DOHH2 (cell line): ENCODE results near the gene CCT6B.
A peak's percentile ranks its signal among the peaks of the same experiment; 100 is the strongest.
"Not testable (repeated sequence)": the region's sequence is repeated elsewhere in the genome, so short reads cannot be mapped to it uniquely, and the experiment has no call there.

Experiments used
- H3F3A ChIP-seq: fragments of 200-600 bp; sonication (generic), shearing (Covaris generic); 2 replicates; pipeline ENCODE4 v1.6.0; 2016; ENCODE audit warnings: antibody characterized with exemption, mild to moderate bottlenecking; ENCODE audit not compliant: control insufficient read depth, insufficient read depth
- H3K27ac ChIP-seq: fragments of 200-600 bp; sonication (generic); 2 replicates; pipeline ENCODE4 v1.5.1; 2014; ENCODE audit warnings: low read depth, mild to moderate bottlenecking, low read length, moderate library complexity
- H3K27me3 ChIP-seq: fragments of 200-600 bp; sonication (generic); 2 replicates; pipeline ENCODE4 v1.6.1; 2014; ENCODE audit warnings: mild to moderate bottlenecking, low read length, mixed read lengths; ENCODE audit not compliant: control insufficient read depth
- H3K36me3 ChIP-seq: fragments of 200-600 bp; sonication (generic); 2 replicates; pipeline ENCODE4 v1.6.1; 2014; ENCODE audit warnings: mild to moderate bottlenecking, low read length, moderate library complexity, mixed read lengths; ENCODE audit not compliant: control insufficient read depth
- H3K4me1 ChIP-seq: fragments of 200-600 bp; sonication (generic); 2 replicates; pipeline ENCODE4 v1.6.1; 2014; ENCODE audit warnings: mild to moderate bottlenecking, low read length, mixed read lengths; ENCODE audit not compliant: control insufficient read depth
- H3K4me2 ChIP-seq: fragments of 200-600 bp; sonication (generic); 2 replicates; pipeline ENCODE4 v1.6.0; 2014; ENCODE audit warnings: mild to moderate bottlenecking, low read length, moderate library complexity
- H3K4me3 ChIP-seq: fragments of 200-600 bp; sonication (generic); 2 replicates; pipeline ENCODE4 v1.5.1; 2014; ENCODE audit warnings: mild to moderate bottlenecking, low read length, mixed read lengths
- H3K79me2 ChIP-seq: fragments of 200-600 bp; sonication (generic); 2 replicates; pipeline ENCODE4 v1.6.1; 2014; ENCODE audit warnings: mild to moderate bottlenecking, low read length, mixed read lengths; ENCODE audit not compliant: control insufficient read depth
- H3K9me2 ChIP-seq: fragments of 200-600 bp; sonication (generic); replicated peaks from 2 replicates; pipeline ENCODE4 v1.6.1; 2014; ENCODE audit warnings: mild to moderate bottlenecking, low read length, mixed read lengths; ENCODE audit not compliant: control insufficient read depth
- H3K9me3 ChIP-seq: fragments of 200-600 bp; sonication (generic); 2 replicates; pipeline ENCODE4 v1.6.1; 2014; ENCODE audit warnings: antibody characterized with exemption, low read length, mixed read lengths; ENCODE audit not compliant: control insufficient read depth, insufficient read depth
- H4K20me1 ChIP-seq: fragments of 200-600 bp; sonication (generic); 2 replicates; pipeline ENCODE4 v1.6.0; 2014; ENCODE audit warnings: low read depth, mild to moderate bottlenecking, antibody characterized with exemption, low read length, moderate library complexity; ENCODE audit not compliant: control insufficient read depth, insufficient read depth
- EZH2phosphoT487 ChIP-seq: fragments of 200-600 bp; sonication (generic); IDR thresholded peaks from 2 replicates; pipeline ENCODE4 v1.6.1; 2017; ENCODE audit warnings: borderline replicate concordance, mild to moderate bottlenecking, antibody characterized with exemption, low read length, moderate library complexity, mixed read lengths
- TF ChIP-seq, protein P1 (sequence below): fragments of 200-600 bp; sonication (generic); IDR thresholded peaks from one replicate; pipeline ENCODE4 v1.5.1; 2014; ENCODE audit warnings: antibody characterized with exemption, mild to moderate bottlenecking, low read depth, low read length; ENCODE audit not compliant: poor library complexity, severe bottlenecking

The CCT6B gene

DNA sequence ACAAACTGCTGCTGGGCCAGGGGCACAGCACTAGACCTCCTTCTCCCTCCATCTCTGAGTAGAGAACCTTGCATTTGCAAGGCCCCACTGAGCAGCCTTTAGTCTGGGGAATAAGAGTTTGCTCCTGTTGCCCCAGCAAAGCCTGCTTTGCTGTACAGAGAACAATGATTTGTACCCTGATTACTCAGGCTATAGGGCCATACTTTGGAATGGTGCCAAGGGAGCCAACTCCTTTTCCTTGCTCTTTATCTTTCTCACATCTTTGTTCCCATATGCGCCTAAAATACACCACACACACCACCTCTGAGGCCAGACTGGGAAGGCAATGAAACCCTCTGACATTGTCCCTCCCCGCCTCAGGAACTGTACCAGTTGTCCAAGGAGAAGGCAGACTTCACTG lies 40.3 kb upstream of the CCT6B start:
- Histone ChIP-seq H3K79me2 (no peaks in the 10 kb centered on the region), H3K4me3 (no peak overlapping the region), H3K9me2 (no peaks in the 10 kb centered on the region), H3K9me3 (no peaks in the 10 kb centered on the region), H3K4me1 (no peaks in the 10 kb centered on the region), H3K27me3 (no peaks in the 10 kb centered on the region), H3K4me2 (no peak overlapping the region), H3K27ac (no peak overlapping the region), H3F3A (no peaks in the 10 kb centered on the region), H4K20me1 (no peaks in the 10 kb centered on the region), H3K36me3 (peaks cover 77% of the 10 kb centered on the region)
- TF ChIP-seq EZH2phosphoT487: no peak

DNA sequence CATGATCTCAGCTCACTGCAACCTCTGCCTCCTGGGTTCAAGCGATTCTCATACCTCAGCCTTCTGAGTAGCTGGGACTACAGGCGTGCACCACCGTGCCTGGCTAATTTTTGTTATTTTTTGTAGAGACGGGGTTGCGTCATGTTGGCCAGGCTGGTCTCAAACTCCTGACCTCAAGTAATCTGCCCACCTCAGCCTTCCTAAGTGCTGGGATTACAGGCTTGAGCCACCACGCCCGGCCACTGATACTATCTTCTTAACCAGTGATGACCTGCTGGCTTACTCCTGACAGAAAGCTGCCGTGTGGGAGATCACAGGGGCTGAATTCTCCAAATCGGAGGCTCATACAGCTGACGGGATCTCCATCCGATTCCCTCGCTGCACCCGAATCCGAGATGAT lies 39.7 kb upstream of the CCT6B start:
- not testable (repeated sequence) for H3K4me2 ChIP-seq, H3K27me3 ChIP-seq, H3F3A ChIP-seq, H3K4me3 ChIP-seq, H3K9me3 ChIP-seq, H4K20me1 ChIP-seq, H3K27ac ChIP-seq, H3K79me2 ChIP-seq, H3K9me2 ChIP-seq, H3K4me1 ChIP-seq
- peaks cover 78% of the 10 kb centered on the region for H3K36me3 ChIP-seq

DNA sequence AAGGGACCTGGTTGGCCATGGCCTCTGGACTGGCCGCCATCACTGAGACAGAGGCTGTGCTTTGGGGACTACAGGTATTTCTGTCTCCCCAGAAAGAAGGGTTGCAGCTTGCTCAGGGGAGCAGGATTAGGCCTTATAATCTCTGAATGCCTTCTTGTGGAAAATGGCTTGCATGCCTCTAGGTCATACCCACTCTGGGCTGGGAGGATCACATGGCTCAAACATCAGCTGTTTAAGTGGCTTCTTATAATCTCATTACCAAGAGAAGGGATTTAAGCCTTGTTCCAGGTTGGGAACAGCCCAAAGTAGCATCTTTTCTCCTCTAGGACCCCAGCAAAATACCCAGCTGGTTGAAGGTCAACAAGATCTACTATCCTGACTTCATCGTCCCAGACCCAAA lies 38.2 kb upstream of the CCT6B start:
- no peaks in the 10 kb centered on the region for H3K27me3 ChIP-seq
- no peak overlapping the region for H3K27ac ChIP-seq
- H3K36me3 ChIP-seq: peaks cover 83% of the 10 kb centered on the region
- no peaks in the 10 kb centered on the region for H3F3A ChIP-seq
- no peaks in the 10 kb centered on the region for H4K20me1 ChIP-seq
- no peaks in the 10 kb centered on the region for H3K9me3 ChIP-seq
- no peaks in the 10 kb centered on the region for H3K9me2 ChIP-seq
- no peak overlapping the region for H3K4me3 ChIP-seq
- no peak for TF ChIP-seq EZH2phosphoT487
- TF ChIP-seq, protein P1, sequence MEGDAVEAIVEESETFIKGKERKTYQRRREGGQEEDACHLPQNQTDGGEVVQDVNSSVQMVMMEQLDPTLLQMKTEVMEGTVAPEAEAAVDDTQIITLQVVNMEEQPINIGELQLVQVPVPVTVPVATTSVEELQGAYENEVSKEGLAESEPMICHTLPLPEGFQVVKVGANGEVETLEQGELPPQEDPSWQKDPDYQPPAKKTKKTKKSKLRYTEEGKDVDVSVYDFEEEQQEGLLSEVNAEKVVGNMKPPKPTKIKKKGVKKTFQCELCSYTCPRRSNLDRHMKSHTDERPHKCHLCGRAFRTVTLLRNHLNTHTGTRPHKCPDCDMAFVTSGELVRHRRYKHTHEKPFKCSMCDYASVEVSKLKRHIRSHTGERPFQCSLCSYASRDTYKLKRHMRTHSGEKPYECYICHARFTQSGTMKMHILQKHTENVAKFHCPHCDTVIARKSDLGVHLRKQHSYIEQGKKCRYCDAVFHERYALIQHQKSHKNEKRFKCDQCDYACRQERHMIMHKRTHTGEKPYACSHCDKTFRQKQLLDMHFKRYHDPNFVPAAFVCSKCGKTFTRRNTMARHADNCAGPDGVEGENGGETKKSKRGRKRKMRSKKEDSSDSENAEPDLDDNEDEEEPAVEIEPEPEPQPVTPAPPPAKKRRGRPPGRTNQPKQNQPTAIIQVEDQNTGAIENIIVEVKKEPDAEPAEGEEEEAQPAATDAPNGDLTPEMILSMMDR: no peak
- no peaks in the 10 kb centered on the region for H3K4me1 ChIP-seq
- H3K4me2 ChIP-seq: no peak overlapping the region
- H3K79me2 ChIP-seq: no peaks in the 10 kb centered on the region

DNA sequence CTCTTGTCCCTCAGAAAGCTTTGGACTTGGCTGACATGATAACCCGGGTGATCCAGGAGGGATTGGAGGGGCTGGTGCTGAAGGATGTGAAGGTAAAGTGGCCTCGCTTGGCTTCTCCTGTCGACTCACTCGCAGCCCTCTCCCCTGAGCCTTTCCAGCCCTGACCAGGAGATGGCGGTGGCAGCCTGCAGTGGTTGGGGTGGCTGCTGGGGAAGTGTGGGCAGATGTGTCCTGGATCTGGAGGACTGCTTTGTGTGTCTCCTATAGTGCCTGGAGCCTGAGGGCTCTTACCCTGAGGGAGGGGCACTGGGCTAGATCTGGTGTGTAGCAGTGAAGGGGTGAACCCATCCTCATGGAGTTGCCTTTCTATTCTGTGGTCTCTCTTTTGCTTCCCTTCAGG lies 36.9 kb upstream of the CCT6B start:
- Histone ChIP-seq H3F3A (no peaks in the 10 kb centered on the region), H3K4me3 (no peak overlapping the region), H3K27ac (no peak overlapping the region), H3K4me1 (no peaks in the 10 kb centered on the region), H4K20me1 (no peaks in the 10 kb centered on the region), H3K79me2 (no peaks in the 10 kb centered on the region), H3K9me3 (no peaks in the 10 kb centered on the region), H3K9me2 (no peaks in the 10 kb centered on the region), H3K4me2 (no peak overlapping the region), H3K27me3 (no peaks in the 10 kb centered on the region), H3K36me3 (peaks cover 87% of the 10 kb centered on the region)
- TF ChIP-seq EZH2phosphoT487: no peak
- TF ChIP-seq, protein P1: peak; percentile 68
